Chondrocyte (in vitro differentiated cells): ENCODE measurements around the gene DOCK3. TPM values are rescaled to one million over a fixed set of nuclear protein-coding genes. Genes with fewer than 3 reads are reported as not detected.

Experiments
- DNase-seq: peaks from one replicate; pipeline ENCODE4 v3.0.0; 2021; ENCODE audit warnings: mixed read lengths, low spot score
- H3K27ac Mint-ChIP-seq: one replicate; pipeline ENCODE4 v1.8.0; 2021; ENCODE audit warnings: mild to moderate bottlenecking, moderate library complexity, mixed read lengths; ENCODE audit not compliant: unreplicated experiment
- H3K27me3 Mint-ChIP-seq: 2 replicates; pipeline ENCODE4 v1.8.0; 2021; ENCODE audit warnings: low read depth, mixed read lengths
- H3K36me3 Mint-ChIP-seq: 2 replicates; pipeline ENCODE4 v1.8.0; 2021; ENCODE audit warnings: low read depth, mixed read lengths
- H3K4me1 Mint-ChIP-seq: 2 replicates; pipeline ENCODE4 v1.8.0; 2021; ENCODE audit warnings: low read depth, mild to moderate bottlenecking, mixed read lengths
- H3K4me3 Mint-ChIP-seq: one replicate; pipeline ENCODE4 v1.8.0; 2021; ENCODE audit warnings: mild to moderate bottlenecking, moderate library complexity, mixed read lengths; ENCODE audit not compliant: unreplicated experiment
- H3K9me3 Mint-ChIP-seq: 2 replicates; pipeline ENCODE4 v1.8.0; 2021; ENCODE audit warnings: low read depth, mixed read lengths
- CTCF ChIP-seq: fragments of 200-600 bp; sonication (generic); IDR thresholded peaks from 2 replicates; pipeline ENCODE4 v1.5.0; 2021; ENCODE audit warnings: antibody characterized with exemption, mild to moderate bottlenecking, moderate library complexity
- total RNA-seq: library from RNA; stranded (reverse); gene quantifications from 3 replicates; pipeline ENCODE4 v1.2.1, GENCODE V29; 2021

Gene DOCK3
- total RNA-seq, 1 donor from 2014 or later: 0.25 TPM

- no peaks in the 10 kb centered on the region for H3K9me3 Mint-ChIP-seq
- H3K4me3 Mint-ChIP-seq: no peak overlapping the region
- no peaks in the 10 kb centered on the region for H3K36me3 Mint-ChIP-seq
- no peak for TF ChIP-seq CTCF
- H3K27me3 Mint-ChIP-seq: peaks cover 4% of the 10 kb centered on the region
- no peak for DNase-seq
- no peak overlapping the region for H3K27ac Mint-ChIP-seq
- no peaks in the 10 kb centered on the region for H3K4me1 Mint-ChIP-seq
Measured at GRCh38 chr3:51035630-51036029, 360.9 kb downstream of the DOCK3 start.

- peaks cover 2% of the 10 kb centered on the region for H3K27me3 Mint-ChIP-seq
- no peaks in the 10 kb centered on the region for H3K9me3 Mint-ChIP-seq
- TF ChIP-seq CTCF: no peak
- H3K4me3 Mint-ChIP-seq: no peak overlapping the region
- H3K4me1 Mint-ChIP-seq: no peaks in the 10 kb centered on the region
- no peak for DNase-seq
- no peak overlapping the region for H3K27ac Mint-ChIP-seq
- H3K36me3 Mint-ChIP-seq: no peaks in the 10 kb centered on the region
Measured at GRCh38 chr3:51044982-51045381, 370.3 kb downstream of the DOCK3 start.

- no peaks in the 10 kb centered on the region for H3K4me1 Mint-ChIP-seq
- no peak for TF ChIP-seq CTCF
- no peak for DNase-seq
- no peaks in the 10 kb centered on the region for H3K36me3 Mint-ChIP-seq
- no peak overlapping the region for H3K27ac Mint-ChIP-seq
- no peaks in the 10 kb centered on the region for H3K9me3 Mint-ChIP-seq
- no peak overlapping the region for H3K4me3 Mint-ChIP-seq
- H3K27me3 Mint-ChIP-seq: peaks cover 5% of the 10 kb centered on the region
Measured at GRCh38 chr3:51052562-51052961, 377.8 kb downstream of the DOCK3 start.

- DNase-seq: no peak
- no peak for TF ChIP-seq CTCF
- no peak overlapping the region for H3K4me3 Mint-ChIP-seq
- no peak overlapping the region for H3K27ac Mint-ChIP-seq
- H3K4me1 Mint-ChIP-seq: no peaks in the 10 kb centered on the region
- H3K27me3 Mint-ChIP-seq: peaks cover 3% of the 10 kb centered on the region
- no peaks in the 10 kb centered on the region for H3K36me3 Mint-ChIP-seq
- H3K9me3 Mint-ChIP-seq: no peaks in the 10 kb centered on the region
Measured at GRCh38 chr3:51057121-51057520, 382.4 kb downstream of the DOCK3 start.

- DNase-seq: no peak
- no peaks in the 10 kb centered on the region for H3K36me3 Mint-ChIP-seq
- H3K27ac Mint-ChIP-seq: no peak overlapping the region
- no peaks in the 10 kb centered on the region for H3K4me1 Mint-ChIP-seq
- H3K4me3 Mint-ChIP-seq: no peak overlapping the region
- H3K9me3 Mint-ChIP-seq: no peaks in the 10 kb centered on the region
- peaks cover 14% of the 10 kb centered on the region for H3K27me3 Mint-ChIP-seq
- TF ChIP-seq CTCF: no peak
Measured at GRCh38 chr3:51063053-51063452, 388.3 kb downstream of the DOCK3 start.
